Measurements from ENCODE around the gene CDH5. TPM values are rescaled to one million over a fixed set of nuclear protein-coding genes. Genes with fewer than 3 reads are reported as not detected.

CDH5 gene
- total and polyA plus RNA-seq, 2 of the 8 experiments (the other 6 are each of a cell fraction or from before 2014, with no cell fraction given): 0.32 TPM

GRCh38 chr16:66388350-66389139 is 22.1 kb downstream of the CDH5 start:
- Histone ChIP-seq H3K23me2 (ENCODE audit: low read depth, low read length) (no peaks in the 10 kb centered on the region; the same call in 1 of the 2 replicates), H2BK5ac (ENCODE audit: low read depth, low read length) (no peak overlapping the region), H4K8ac (ENCODE audit: extremely low read depth, insufficient read depth, low read length) (peak overlapping the region; percentile 7; the same call in 1 of the 2 replicates), H3K14ac (ENCODE audit: insufficient read length) (no peak overlapping the region), H3K23ac (ENCODE audit: insufficient read length) (no peak overlapping the region), H3K4ac (replicated peaks; ENCODE audit: insufficient read length, low read depth, low read length) (no peak overlapping the region), H3K79me1 (ENCODE audit: low read depth, low read length) (no peaks in the 10 kb centered on the region), H3K9me3 (ENCODE audit: insufficient read depth in 2 of 2, low read depth in 1 of 2, low read length in 1 of 2) (no peaks in the 10 kb centered on the region), H3K27me3 (replicated peaks in 1 of 4; ENCODE audit: control insufficient read depth in 3 of 4, extremely low read depth in 1 of 4, insufficient read depth in 3 of 4, low read length in 3 of 4) (no peaks in the 10 kb centered on the region), H3K56ac (replicated peaks; ENCODE audit: insufficient read length, low read depth, low read length) (no peak overlapping the region), H2BK12ac (ENCODE audit: low read depth, low read length) (no peak overlapping the region), H3K27ac (ENCODE audit: low read depth, low read length) (no peak overlapping the region), H2BK15ac (ENCODE audit: low read length) (no peak overlapping the region), H2BK120ac (replicated peaks; ENCODE audit: low read depth, low read length) (no peak overlapping the region), H3K18ac (ENCODE audit: extremely low read depth, low read length) (no peak overlapping the region), H4K20me1 (replicated peaks in 1 of 2; ENCODE audit: control insufficient read depth in 1 of 2, insufficient read depth in 2 of 2, low read length in 2 of 2) (no peaks in the 10 kb centered on the region), H3K4me1 (replicated peaks in 1 of 4; ENCODE audit: control insufficient read depth in 3 of 4, insufficient read depth in 4 of 4, low read length in 3 of 4) (no peaks in the 10 kb centered on the region), H3K79me2 (ENCODE audit: control insufficient read depth in 1 of 2, insufficient read depth in 2 of 2, low read length in 2 of 2) (no peaks in the 10 kb centered on the region), H3K4me3 (ENCODE audit: extremely low read depth in 1 of 4, insufficient read depth in 2 of 4, low read depth in 3 of 4, low read length in 4 of 4) (no peak overlapping the region), H4K91ac (replicated peaks; ENCODE audit: insufficient read length, low read length) (no peak overlapping the region), H3K36me3 (ENCODE audit: control insufficient read depth in 2 of 4, insufficient read depth in 4 of 4, low read length in 3 of 4) (no peaks in the 10 kb centered on the region), H4K5ac (ENCODE audit: insufficient read length, low read depth, low read length) (no peak overlapping the region), H2BK20ac (ENCODE audit: low read length) (no peak overlapping the region), H2AK5ac (ENCODE audit: low read depth, low read length) (no peak overlapping the region), H3K9ac (replicated peaks in 1 of 4; ENCODE audit: extremely low read depth in 1 of 4, low read depth in 3 of 4, low read length in 3 of 4) (no peak overlapping the region), H2AFZ (ENCODE audit: low read length) (no peak overlapping the region), H3K4me2 (ENCODE audit: insufficient read depth in 1 of 2, low read depth in 2 of 2, low read length in 2 of 2) (no peak overlapping the region)
- no peak for DNase-seq (ENCODE audit: low read depth in 1 of 2, low spot score in 2 of 2)
- TF ChIP-seq EZH2 (IDR thresholded peaks at IDR 0.05; ENCODE audit: low read depth, low read length, severe bottlenecking) (no peak), USF2 (IDR thresholded peaks at IDR 0.05; ENCODE audit: low read length) (no peak)
- ChIA-PET POLR2A (ENCODE audit: partially characterized antibody) (interaction anchor here (0.6 kb wide), 1 partner anchor 494 kb away, joined by 3 read pairs; no protein-coding TSS in a partner anchor), CTCF (ENCODE audit: partially characterized antibody) (interaction anchor here (0.7 to 2.2 kb wide), 4 partner anchors 16 to 43 kb away, joined by 3 to 10 read pairs (median 7); no protein-coding TSS in a partner anchor)
- WGBS, 2 experiments (ENCODE audit: extremely low coverage in 1 of 2, insufficient coverage in 1 of 2, insufficient read length in 1 of 2, insufficient replicate concordance in 2 of 2, low coverage in 1 of 2, low lambda C conversion rate in 2 of 2, missing lambda C conversion rate in 1 of 2): 91% methylated on average over 6 of the region's 6 CpGs; no CpG with 5 or more reads in 1 of the 2 experiments
- no peak for FAIRE-seq
